ENCODE measurements around the gene LYPD6.

LYPD6 gene

GRCh38 chr2:149399934-149400615 is 69.7 kb downstream of the LYPD6 start:
- no peak overlapping the region for H3K4me3 Mint-ChIP-seq
- H3K27me3 Mint-ChIP-seq, result peaks cover 2% of the 10 kb centered on the region
- DNase-seq (ENCODE audit: low spot score in 2 of 2) (no peak), ATAC-seq (ENCODE audit: low read depth) (no peak)
- no peaks in the 10 kb centered on the region for H3K36me3 Mint-ChIP-seq
- H3K4me1 Mint-ChIP-seq, result no peaks in the 10 kb centered on the region
- no peak overlapping the region for H3K27ac Mint-ChIP-seq
- peaks cover 1% of the 10 kb centered on the region for H3K9me3 Mint-ChIP-seq

GRCh38 chr2:149400997-149401396 is 70.6 kb downstream of the LYPD6 start:
- ATAC-seq (ENCODE audit: low read depth) (no peak), DNase-seq (ENCODE audit: low spot score in 2 of 2) (no peak)
- Mint-ChIP-seq H3K9me3 (peaks cover 1% of the 10 kb centered on the region), H3K27me3 (peaks cover 2% of the 10 kb centered on the region), H3K4me1 (no peaks in the 10 kb centered on the region), H3K36me3 (no peaks in the 10 kb centered on the region), H3K27ac (no peak overlapping the region), H3K4me3 (no peak overlapping the region)

GRCh38 chr2:149409506-149409905 is 79.1 kb downstream of the LYPD6 start:
- H3K9me3 Mint-ChIP-seq, result peaks cover 2% of the 10 kb centered on the region
- H3K27me3 Mint-ChIP-seq, result peaks cover 3% of the 10 kb centered on the region
- peaks cover 1% of the 10 kb centered on the region for H3K36me3 Mint-ChIP-seq
- DNase-seq (ENCODE audit: low spot score in 2 of 2), result no peak
- ATAC-seq (ENCODE audit: low read depth), result no peak
- no peak overlapping the region for H3K4me3 Mint-ChIP-seq
- H3K4me1 Mint-ChIP-seq, result no peaks in the 10 kb centered on the region
- no peak overlapping the region for H3K27ac Mint-ChIP-seq

- Mint-ChIP-seq H3K4me3 (no peak overlapping the region), H3K9me3 (peaks cover 2% of the 10 kb centered on the region)
- ATAC-seq (ENCODE audit: low read depth), result no peak
Observed at GRCh38 chr2:149410701-149411484, 80.5 kb downstream of the LYPD6 start.

GRCh38 chr2:149413487-149413886 is 83.1 kb downstream of the LYPD6 start:
- DNase-seq (ENCODE audit: low spot score in 2 of 2) (no peak), ATAC-seq (ENCODE audit: low read depth) (no peak)
- H3K4me3 Mint-ChIP-seq, result no peak overlapping the region
- H3K4me1 Mint-ChIP-seq, result no peaks in the 10 kb centered on the region
- no peaks in the 10 kb centered on the region for H3K9me3 Mint-ChIP-seq
- no peak overlapping the region for H3K27ac Mint-ChIP-seq
- peaks cover 4% of the 10 kb centered on the region for H3K27me3 Mint-ChIP-seq
- no peaks in the 10 kb centered on the region for H3K36me3 Mint-ChIP-seq

More at GRCh38 chr2:149410701-149411484, 80.5 kb downstream of the LYPD6 start:
- Mint-ChIP-seq H3K36me3 (peaks cover 1% of the 10 kb centered on the region), H3K27me3 (peaks cover 5% of the 10 kb centered on the region), H3K4me1 (no peaks in the 10 kb centered on the region), H3K27ac (no peak overlapping the region)
- no peak for DNase-seq (ENCODE audit: low spot score in 2 of 2)

- ATAC-seq (ENCODE audit: low read depth), result no peak
- Mint-ChIP-seq H3K27ac (no peak overlapping the region), H3K4me1 (no peaks in the 10 kb centered on the region), H3K9me3 (no peaks in the 10 kb centered on the region), H3K36me3 (no peaks in the 10 kb centered on the region), H3K27me3 (peaks cover 3% of the 10 kb centered on the region), H3K4me3 (no peak overlapping the region)
- DNase-seq (ENCODE audit: low spot score in 2 of 2), result no peak
Observed at GRCh38 chr2:149415086-149415485, 84.7 kb downstream of the LYPD6 start.

GRCh38 chr2:149418065-149418464 is 87.7 kb downstream of the LYPD6 start:
- ATAC-seq (ENCODE audit: low read depth) (no peak), DNase-seq (ENCODE audit: low spot score in 2 of 2) (no peak)
- Mint-ChIP-seq H3K4me3 (no peak overlapping the region), H3K27me3 (peaks cover 4% of the 10 kb centered on the region), H3K4me1 (no peaks in the 10 kb centered on the region), H3K36me3 (no peaks in the 10 kb centered on the region), H3K9me3 (no peaks in the 10 kb centered on the region), H3K27ac (no peak overlapping the region)

GRCh38 chr2:149420053-149420963 is 89.9 kb downstream of the LYPD6 start:
- Mint-ChIP-seq H3K27ac (no peak overlapping the region), H3K9me3 (no peaks in the 10 kb centered on the region), H3K4me3 (no peak overlapping the region), H3K4me1 (no peaks in the 10 kb centered on the region), H3K27me3 (peaks cover 13% of the 10 kb centered on the region), H3K36me3 (no peaks in the 10 kb centered on the region)
- DNase-seq (ENCODE audit: low spot score in 2 of 2) (no peak), ATAC-seq (ENCODE audit: low read depth) (no peak)

GRCh38 chr2:149421791-149422190 is 91.4 kb downstream of the LYPD6 start:
- H3K9me3 Mint-ChIP-seq, result no peaks in the 10 kb centered on the region
- H3K27me3 Mint-ChIP-seq, result peaks cover 14% of the 10 kb centered on the region
- H3K4me3 Mint-ChIP-seq, result no peak overlapping the region
- no peak for ATAC-seq (ENCODE audit: low read depth)
- no peak for DNase-seq (ENCODE audit: low spot score in 2 of 2)
- H3K4me1 Mint-ChIP-seq, result no peaks in the 10 kb centered on the region
- H3K36me3 Mint-ChIP-seq, result no peaks in the 10 kb centered on the region
- H3K27ac Mint-ChIP-seq, result no peak overlapping the region

- Mint-ChIP-seq H3K4me1 (no peaks in the 10 kb centered on the region), H3K9me3 (no peaks in the 10 kb centered on the region), H3K4me3 (no peak overlapping the region), H3K27ac (no peak overlapping the region), H3K36me3 (no peaks in the 10 kb centered on the region), H3K27me3 (peaks cover 14% of the 10 kb centered on the region)
- ATAC-seq (ENCODE audit: low read depth) (no peak), DNase-seq (ENCODE audit: low spot score in 2 of 2) (no peak)
Observed at GRCh38 chr2:149422337-149422990, 92.1 kb downstream of the LYPD6 start.

GRCh38 chr2:149422991-149423338 is 92.6 kb downstream of the LYPD6 start:
- Mint-ChIP-seq H3K27me3 (peaks cover 14% of the 10 kb centered on the region), H3K4me3 (no peak overlapping the region), H3K27ac (no peak overlapping the region), H3K9me3 (no peaks in the 10 kb centered on the region), H3K36me3 (no peaks in the 10 kb centered on the region), H3K4me1 (no peaks in the 10 kb centered on the region)
- ATAC-seq (ENCODE audit: low read depth) (no peak), DNase-seq (ENCODE audit: low spot score in 2 of 2) (no peak)

- ATAC-seq (ENCODE audit: low read depth), result no peak
- peaks cover 16% of the 10 kb centered on the region for H3K27me3 Mint-ChIP-seq
Observed at GRCh38 chr2:149423630-149424029, 93.2 kb downstream of the LYPD6 start.

GRCh38 chr2:149427387-149427786 is 97.0 kb downstream of the LYPD6 start:
- H3K27ac Mint-ChIP-seq, result no peak overlapping the region
- no peaks in the 10 kb centered on the region for H3K36me3 Mint-ChIP-seq
- peaks cover 1% of the 10 kb centered on the region for H3K9me3 Mint-ChIP-seq
- DNase-seq (ENCODE audit: low spot score in 2 of 2), result no peak
- H3K4me3 Mint-ChIP-seq, result no peak overlapping the region
- H3K27me3 Mint-ChIP-seq, result peaks cover 19% of the 10 kb centered on the region
- no peaks in the 10 kb centered on the region for H3K4me1 Mint-ChIP-seq
- no peak for ATAC-seq (ENCODE audit: low read depth)

More at GRCh38 chr2:149423630-149424029, 93.2 kb downstream of the LYPD6 start:
- Mint-ChIP-seq H3K36me3 (no peaks in the 10 kb centered on the region), H3K4me3 (no peak overlapping the region), H3K4me1 (no peaks in the 10 kb centered on the region), H3K27ac (no peak overlapping the region), H3K9me3 (no peaks in the 10 kb centered on the region)
- DNase-seq (ENCODE audit: low spot score in 2 of 2), result no peak
